ENCODE measurements around the gene PLTP. TPM values are rescaled to one million over a fixed set of nuclear protein-coding genes. Genes with fewer than 3 reads are reported as not detected.
"Not testable (repeated sequence)": the region's sequence is repeated elsewhere in the genome, so short reads cannot be mapped to it uniquely, and the experiment has no call there.

Gene PLTP
- total RNA-seq, 1 donor from 2014 or later = 292 TPM

DNA sequence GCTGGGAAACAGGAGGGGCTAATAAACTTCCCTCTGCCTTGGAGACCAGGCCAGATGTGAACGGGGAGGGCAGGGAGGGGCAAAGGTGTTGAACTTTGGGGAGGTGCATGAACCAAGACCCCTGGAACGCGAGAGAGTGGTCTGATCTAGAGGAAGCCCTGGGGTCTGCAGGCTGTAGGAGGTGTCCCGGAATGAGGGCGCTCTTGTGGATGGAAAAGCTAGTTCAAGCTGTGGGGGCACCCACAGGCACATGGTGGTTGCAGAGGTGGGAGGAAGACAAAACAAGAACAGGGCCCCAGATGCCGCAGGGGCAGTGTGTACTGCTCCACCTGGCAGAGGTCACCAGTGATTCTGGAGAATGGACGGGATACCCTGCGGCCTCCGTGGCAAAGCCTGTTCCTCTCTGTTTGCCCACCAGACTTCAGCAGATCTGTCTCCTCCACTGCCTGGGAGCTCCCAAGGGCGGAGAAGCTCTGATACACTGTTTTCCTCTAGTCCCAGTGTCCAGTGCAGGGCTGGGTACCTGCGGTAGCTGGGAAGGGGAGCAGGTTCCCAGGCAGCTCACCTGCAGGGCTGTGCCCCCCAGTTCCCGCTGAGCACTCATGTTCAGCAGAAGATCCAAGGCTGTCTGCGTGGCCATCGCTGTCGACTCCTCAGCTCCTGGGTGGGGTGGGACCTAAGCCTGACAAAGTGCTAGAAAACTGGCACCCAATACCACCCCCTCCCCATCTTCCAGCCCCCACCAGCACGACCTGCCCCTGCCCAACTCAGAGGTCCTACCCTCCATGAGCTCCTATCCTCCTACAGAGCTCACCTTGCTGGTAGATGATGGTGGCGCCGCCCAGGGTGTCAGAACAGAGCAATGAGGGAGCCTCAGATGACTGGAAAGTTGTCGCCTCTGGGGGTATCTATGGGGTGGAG lies 45.3 kb upstream of the PLTP start:
- no peaks in the 10 kb centered on the region for H3K27me3 ChIP-seq
- no peak overlapping the region for H3K4me3 ChIP-seq
- peaks cover 7 to 66% of the 10 kb centered on the region in 2 donors for H3K36me3 ChIP-seq
- H3K9me3 ChIP-seq = no peaks in the 10 kb centered on the region
- intact Hi-C loops (cut with DNase I) = no loop called here
- H3K4me1 ChIP-seq = no peaks in the 10 kb centered on the region
- H3K27ac ChIP-seq = no peak overlapping the region
- TF ChIP-seq POLR2AphosphoS5 (IDR thresholded peaks at IDR 0.05; ENCODE audit: insufficient read depth in 1 of 2, low read depth in 1 of 2) (no peak), POLR2A (IDR thresholded peaks at IDR 0.05) (no peak)
- TF ChIP-seq, protein P1, sequence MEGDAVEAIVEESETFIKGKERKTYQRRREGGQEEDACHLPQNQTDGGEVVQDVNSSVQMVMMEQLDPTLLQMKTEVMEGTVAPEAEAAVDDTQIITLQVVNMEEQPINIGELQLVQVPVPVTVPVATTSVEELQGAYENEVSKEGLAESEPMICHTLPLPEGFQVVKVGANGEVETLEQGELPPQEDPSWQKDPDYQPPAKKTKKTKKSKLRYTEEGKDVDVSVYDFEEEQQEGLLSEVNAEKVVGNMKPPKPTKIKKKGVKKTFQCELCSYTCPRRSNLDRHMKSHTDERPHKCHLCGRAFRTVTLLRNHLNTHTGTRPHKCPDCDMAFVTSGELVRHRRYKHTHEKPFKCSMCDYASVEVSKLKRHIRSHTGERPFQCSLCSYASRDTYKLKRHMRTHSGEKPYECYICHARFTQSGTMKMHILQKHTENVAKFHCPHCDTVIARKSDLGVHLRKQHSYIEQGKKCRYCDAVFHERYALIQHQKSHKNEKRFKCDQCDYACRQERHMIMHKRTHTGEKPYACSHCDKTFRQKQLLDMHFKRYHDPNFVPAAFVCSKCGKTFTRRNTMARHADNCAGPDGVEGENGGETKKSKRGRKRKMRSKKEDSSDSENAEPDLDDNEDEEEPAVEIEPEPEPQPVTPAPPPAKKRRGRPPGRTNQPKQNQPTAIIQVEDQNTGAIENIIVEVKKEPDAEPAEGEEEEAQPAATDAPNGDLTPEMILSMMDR (IDR thresholded peaks at IDR 0.05) = no peak
- no peak for DNase-seq (ENCODE audit: extremely low spot score in 2 of 2)

- H3K9me3 ChIP-seq; H3K4me1 ChIP-seq; H3K4me3 ChIP-seq; DNase-seq (ENCODE audit: extremely low spot score in 2 of 2); H3K27me3 ChIP-seq; intact Hi-C loops (cut with DNase I); H3K27ac ChIP-seq: not testable (repeated sequence)
- H3K36me3 ChIP-seq = peaks cover 7 to 66% of the 10 kb centered on the region in 2 donors
Measured at GRCh38 chr20:45956326-45956725, 44.4 kb upstream of the PLTP start.

GRCh38 chr20:45953672-45954071 lies 41.7 kb upstream of the PLTP start:
- no peak for TF ChIP-seq POLR2AphosphoS5 (IDR thresholded peaks at IDR 0.05; ENCODE audit: insufficient read depth in 1 of 2, low read depth in 1 of 2)
- TF ChIP-seq, protein P1 (IDR thresholded peaks at IDR 0.05) = no peak
- no peak for TF ChIP-seq POLR2A (IDR thresholded peaks at IDR 0.05)
- DNase-seq (ENCODE audit: extremely low spot score in 2 of 2) = no peak
- H3K27ac ChIP-seq = no peak overlapping the region
- H3K9me3 ChIP-seq = no peaks in the 10 kb centered on the region
- peaks cover 0 to 67% of the 10 kb centered on the region in 2 donors for H3K36me3 ChIP-seq
- intact Hi-C loops (cut with DNase I) = no loop called here
- no peaks in the 10 kb centered on the region for H3K27me3 ChIP-seq
- peaks cover 3% of the 10 kb centered on the region for H3K4me1 ChIP-seq
- H3K4me3 ChIP-seq = no peak overlapping the region

DNA sequence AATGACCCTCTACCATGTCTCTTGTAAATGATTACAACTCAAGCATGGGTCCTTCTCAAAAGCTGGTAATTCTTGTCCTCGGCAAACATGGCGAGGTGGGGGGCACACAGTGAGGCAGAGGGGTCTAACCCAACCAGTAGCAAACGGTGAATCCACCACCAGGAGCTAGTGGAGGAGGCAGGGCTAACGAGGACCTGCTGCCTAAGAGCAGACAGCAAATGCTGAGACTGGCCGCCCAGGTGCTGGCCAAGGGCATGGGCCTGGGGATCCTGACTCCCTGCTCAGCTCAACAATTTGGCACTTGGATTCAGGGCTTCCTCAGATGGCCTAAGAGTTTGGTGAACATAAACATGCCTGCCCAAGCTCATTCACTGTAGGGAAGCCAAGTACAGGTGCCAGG lies 40.9 kb upstream of the PLTP start:
- H3K36me3 ChIP-seq = peaks cover 0 to 67% of the 10 kb centered on the region in 2 donors
- TF ChIP-seq, protein P1 (IDR thresholded peaks at IDR 0.05) = no peak
- TF ChIP-seq POLR2AphosphoS5 (IDR thresholded peaks at IDR 0.05; ENCODE audit: insufficient read depth in 1 of 2, low read depth in 1 of 2) (no peak), POLR2A (IDR thresholded peaks at IDR 0.05) (no peak)
- intact Hi-C loops (cut with DNase I) = no loop called here

GRCh38 chr20:45951925-45952834 lies 40.2 kb upstream of the PLTP start:
- Histone ChIP-seq H3K27ac (no peak overlapping the region), H3K4me1 (peaks cover 8% of the 10 kb centered on the region), H3K27me3 (no peaks in the 10 kb centered on the region), H3K9me3 (no peaks in the 10 kb centered on the region), H3K4me3 (no peak overlapping the region), H3K36me3 (peaks cover 0 to 67% of the 10 kb centered on the region in 2 donors)
- TF ChIP-seq, protein P1 (IDR thresholded peaks at IDR 0.05) = no peak
- intact Hi-C loops (cut with DNase I) = no loop called here
- no peak for DNase-seq (ENCODE audit: extremely low spot score in 2 of 2)

More for the DNA sequence above, 40.9 kb upstream of the PLTP start:
- no peak overlapping the region for H3K27ac ChIP-seq
- peaks cover 6% of the 10 kb centered on the region for H3K4me1 ChIP-seq
- no peak overlapping the region for H3K4me3 ChIP-seq
- no peaks in the 10 kb centered on the region for H3K27me3 ChIP-seq
- no peak for DNase-seq (ENCODE audit: extremely low spot score in 2 of 2)
- H3K9me3 ChIP-seq = no peaks in the 10 kb centered on the region

Measured in vagina (tissue), 2 donors.